HEK293 (cell line): ENCODE measurements around the gene BCAT1.

Experiments
- CTCF ChIA-PET: fragments of 350-600 bp; formaldehyde crosslinking; extraction: SDS; loops from one replicate; lab custom pipeline; 2021; ENCODE audit warnings: antibody characterized with exemption; lab: Yijun Ruan, JAX
- POLR2A ChIA-PET: fragments of 300-600 bp; formaldehyde crosslinking; extraction: SDS; loops from one replicate; lab custom pipeline; 2020; ENCODE audit warnings: antibody characterized with exemption, inconsistent platforms; lab: Yijun Ruan, JAX
- H3K27ac ChIP-seq: fragments of 200-500 bp; sonication (Bioruptor generic); 2 replicates; pipeline ENCODE4 v1.5.1; 2014; ENCODE audit warnings: low read depth, low read length, control low read depth, inconsistent platforms; ENCODE audit errors: extremely low read depth
- H3K36me3 ChIP-seq, 2 experiments: fragments of 200-500 bp in 1 of 2; sonication (Bioruptor generic) in 1 of 2; 1 replicate in 1 of 2; 2 replicates in 1 of 2; pipeline ENCODE4 v1.5.1; 2014 to 2017; ENCODE audit warnings: inconsistent platforms in 2 of 2, low read length in 2 of 2; ENCODE audit not compliant: control insufficient read depth in 2 of 2, insufficient read depth in 1 of 2
- H3K4me1 ChIP-seq: fragments of 200-500 bp; sonication (Bioruptor generic); 2 replicates; pipeline ENCODE4 v1.5.1; 2014; ENCODE audit warnings: mild to moderate bottlenecking, low read length, inconsistent platforms; ENCODE audit not compliant: control insufficient read depth, insufficient read depth
- H3K4me3 ChIP-seq: 2 replicates; pipeline ENCODE4 v1.5.1; 2011; ENCODE audit warnings: low read depth, mild to moderate bottlenecking, control low read depth, low read length, moderate library complexity
- H3K9me3 ChIP-seq: fragments of 200-500 bp; sonication (Bioruptor generic); 2 replicates; pipeline ENCODE4 v1.5.1; 2014; ENCODE audit warnings: low read depth, low read length, inconsistent platforms; ENCODE audit not compliant: control insufficient read depth, insufficient read depth
- KLF17 ChIP-seq: fragments of 450-650 bp; formaldehyde crosslinking; IDR thresholded peaks from 2 replicates; pipeline ENCODE4 v1.5.1; 2016; ENCODE audit warnings: missing biosample characterization, missing genetic modification characterization
- OVOL3 ChIP-seq: fragments of 450-650 bp; formaldehyde crosslinking; IDR thresholded peaks from 2 replicates; pipeline ENCODE4 v1.5.1; 2016; ENCODE audit warnings: missing biosample characterization, missing genetic modification characterization
- REPIN1 ChIP-seq: fragments of 450-650 bp; formaldehyde crosslinking; IDR thresholded peaks from 2 replicates; pipeline ENCODE4 v1.5.1; 2017; ENCODE audit warnings: missing biosample characterization, missing genetic modification characterization, low read depth
- SETDB1 ChIP-seq: IDR thresholded peaks from one replicate; pipeline ENCODE4 v1.6.1; 2017; ENCODE audit warnings: mild to moderate bottlenecking, low read length, moderate library complexity, mixed read lengths; ENCODE audit not compliant: insufficient read length
- TSHZ1 ChIP-seq: fragments of 450-650 bp; formaldehyde crosslinking; IDR thresholded peaks from 2 replicates; pipeline ENCODE4 v1.5.1; 2016; ENCODE audit warnings: missing biosample characterization, missing genetic modification characterization, borderline replicate concordance
- ZNF140 ChIP-seq: fragments of 450-650 bp; formaldehyde crosslinking; IDR thresholded peaks from 2 replicates; pipeline ENCODE4 v1.5.1; 2016; ENCODE audit warnings: missing biosample characterization, missing genetic modification characterization
- ZNF274 ChIP-seq, 2 experiments: fragments of 200-500 bp in 1 of 2; fragments of 450-650 bp in 1 of 2; sonication (Bioruptor generic) in 1 of 2; formaldehyde crosslinking in 1 of 2; IDR thresholded peaks; 2 replicates each; pipeline versions ENCODE4 v1.5.1 to v1.6.1; 2014 to 2016; ENCODE audit warnings: borderline replicate concordance in 1 of 2, inconsistent platforms in 1 of 2, low read length in 1 of 2, missing biosample characterization in 1 of 2, missing genetic modification characterization in 1 of 2
- ZNF350 ChIP-seq: fragments of 450-650 bp; formaldehyde crosslinking; IDR thresholded peaks from 2 replicates; pipeline ENCODE4 v1.5.0; 2017; ENCODE audit warnings: missing biosample characterization, mild to moderate bottlenecking, missing genetic modification characterization
- ZNF416 ChIP-seq: fragments of 450-650 bp; formaldehyde crosslinking; IDR thresholded peaks from 2 replicates; pipeline ENCODE4 v1.5.1; 2016; ENCODE audit warnings: missing biosample characterization, missing genetic modification characterization
- ZNF548 ChIP-seq: fragments of 450-650 bp; formaldehyde crosslinking; IDR thresholded peaks from 2 replicates; pipeline ENCODE4 v1.5.1; 2016; ENCODE audit warnings: missing biosample characterization, missing genetic modification characterization
- ZNF571 ChIP-seq: fragments of 450-650 bp; formaldehyde crosslinking; IDR thresholded peaks from 2 replicates; pipeline ENCODE4 v1.5.0; 2017; ENCODE audit warnings: missing biosample characterization, missing genetic modification characterization
- ZNF626 ChIP-seq: fragments of 450-650 bp; sonication (Bioruptor Pico); formaldehyde crosslinking; IDR thresholded peaks from 2 replicates; pipeline ENCODE4 v1.5.1; 2018; ENCODE audit warnings: missing biosample characterization, missing genetic modification characterization, inconsistent platforms
- ZNF639 ChIP-seq: fragments of 450-650 bp; formaldehyde crosslinking; IDR thresholded peaks from 2 replicates; pipeline ENCODE4 v1.5.1; 2016; ENCODE audit warnings: missing biosample characterization, missing genetic modification characterization
- ZNF654 ChIP-seq: fragments of 450-650 bp; formaldehyde crosslinking; IDR thresholded peaks from 2 replicates; pipeline ENCODE4 v1.5.1; 2016; ENCODE audit warnings: low read depth, missing biosample characterization, missing genetic modification characterization
- ZXDB ChIP-seq: fragments of 450-650 bp; formaldehyde crosslinking; IDR thresholded peaks from 2 replicates; pipeline ENCODE4 v1.5.1; 2016; ENCODE audit warnings: missing biosample characterization, missing genetic modification characterization

Gene BCAT1

GRCh38 chr12:24821691-24822090, 127.2 kb downstream of the BCAT1 start:
- no peaks in the 10 kb centered on the region for H3K4me1 ChIP-seq
- no peak for TF ChIP-seq ZNF548 (tag by site-specific recombination)
- TF ChIP-seq KLF17 (tag by site-specific recombination) = no peak
- CTCF ChIA-PET = interaction anchor here (0.5 to 0.6 kb wide), 2 partner anchors 153 to 1618 kb away, joined by 3 read pairs; no protein-coding TSS in a partner anchor
- POLR2A ChIA-PET = no interaction called here
- no peaks in the 10 kb centered on the region for H3K36me3 ChIP-seq
- H3K27ac ChIP-seq = no peak overlapping the region
- H3K4me3 ChIP-seq = no peak overlapping the region
- no peaks in the 10 kb centered on the region for H3K9me3 ChIP-seq

- no peak overlapping the region for H3K27ac ChIP-seq
- no peak for TF ChIP-seq ZXDB
- TF ChIP-seq ZNF274 (IDR thresholded peaks at IDR 0.05; ENCODE audit: low read length) = no peak
- TF ChIP-seq ZNF274 (tag by site-specific recombination; IDR thresholded peaks at IDR 0.05; ENCODE audit: borderline replicate concordance) = no peak
- TF ChIP-seq TSHZ1 (tag by site-specific recombination) = no peak
- no peak for TF ChIP-seq REPIN1 (tag by site-specific recombination)
- no peak for TF ChIP-seq ZNF416 (tag by site-specific recombination)
- POLR2A ChIA-PET = no interaction called here
These were observed 128.0 kb downstream of the BCAT1 start for GRCh38 chr12:24820872-24821271.

GRCh38 chr12:24818351-24818750, 130.6 kb downstream of the BCAT1 start:
- no peaks in the 10 kb centered on the region for H3K4me1 ChIP-seq
- TF ChIP-seq ZNF140 = no peak
- TF ChIP-seq ZNF626 (tag by site-specific recombination) = no peak
- TF ChIP-seq ZNF639 (tag by site-specific recombination) = no peak
- no peak for TF ChIP-seq ZNF654
- no peak for TF ChIP-seq SETDB1
- TF ChIP-seq ZNF571 (tag by site-specific recombination) = no peak
- TF ChIP-seq ZNF350 (tag by site-specific recombination) = no peak
- no peak for TF ChIP-seq OVOL3 (tag by site-specific recombination)
- no peaks in the 10 kb centered on the region for H3K36me3 ChIP-seq
- no peak overlapping the region for H3K4me3 ChIP-seq
- POLR2A ChIA-PET = no interaction called here
- H3K9me3 ChIP-seq = no peaks in the 10 kb centered on the region
- no peak overlapping the region for H3K27ac ChIP-seq
- CTCF ChIA-PET = no interaction called here

More at GRCh38 chr12:24820872-24821271, 128.0 kb downstream of the BCAT1 start:
- Histone ChIP-seq H3K4me3 (no peak overlapping the region), H3K4me1 (no peaks in the 10 kb centered on the region), H3K9me3 (no peaks in the 10 kb centered on the region), H3K36me3 (no peaks in the 10 kb centered on the region)
- CTCF ChIA-PET = interaction anchor here (0.5 kb wide), 1 partner anchor 700 kb away, joined by 4 read pairs; no protein-coding TSS in a partner anchor
